Measurements from ENCODE around the gene NPSR1. TPM values are rescaled to one million over a fixed set of nuclear protein-coding genes. Genes with fewer than 3 reads are reported as not detected.

Gene NPSR1
- polyA plus RNA-seq, 1 experiment = not detected

- no peak overlapping the region for H3K27ac ChIP-seq (ENCODE audit: low read depth, low read length)
- no peaks in the 10 kb centered on the region for H3K27me3 ChIP-seq (ENCODE audit: control insufficient read depth, insufficient read depth, low read length)
- H3K4me3 ChIP-seq (ENCODE audit: low read depth, low read length) = no peak overlapping the region
- DNase-seq (ENCODE audit: low read depth, low spot score) = no peak
- no peaks in the 10 kb centered on the region for H3K9me3 ChIP-seq (ENCODE audit: control insufficient read depth, insufficient read depth, low read length)
- ChIA-PET CTCF (no interaction called here), POLR2A (no interaction called here)
- no peak for TF ChIP-seq CTCF (IDR thresholded peaks at IDR 0.05; ENCODE audit: low read depth, low read length)
These were observed 60.8 kb downstream of the NPSR1 start for GRCh38 chr7:34718867-34719266.

GRCh38 chr7:34719636-34720035 lies 61.6 kb downstream of the NPSR1 start:
- TF ChIP-seq CTCF (IDR thresholded peaks at IDR 0.05; ENCODE audit: low read depth, low read length) = no peak
- no peaks in the 10 kb centered on the region for H3K27me3 ChIP-seq (ENCODE audit: control insufficient read depth, insufficient read depth, low read length)
- no peak overlapping the region for H3K27ac ChIP-seq (ENCODE audit: low read depth, low read length)
- ChIA-PET CTCF (no interaction called here), POLR2A (no interaction called here)
- H3K4me3 ChIP-seq (ENCODE audit: low read depth, low read length) = no peak overlapping the region
- DNase-seq (ENCODE audit: low read depth, low spot score) = no peak
- H3K9me3 ChIP-seq (ENCODE audit: control insufficient read depth, insufficient read depth, low read length) = no peaks in the 10 kb centered on the region

DNA sequence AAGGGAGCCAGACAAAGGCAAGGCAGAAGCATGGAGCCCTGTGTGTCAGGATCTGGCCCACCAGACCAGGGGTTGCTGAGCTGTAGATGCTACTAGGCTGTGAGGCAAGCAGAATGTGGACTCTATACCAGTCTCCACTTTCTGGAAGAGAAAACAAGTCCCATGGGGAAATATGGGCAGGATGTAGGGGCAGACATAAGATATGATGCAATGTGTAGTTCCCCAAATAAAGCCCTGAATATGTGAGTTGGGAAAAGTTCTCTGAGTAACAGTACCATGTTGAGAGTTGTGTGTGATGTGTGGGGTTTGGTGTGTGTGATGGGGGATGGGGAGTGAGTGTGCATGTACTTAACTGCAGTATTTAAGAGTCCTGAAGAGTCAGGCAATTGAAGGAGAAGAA lies 62.3 kb downstream of the NPSR1 start:
- CTCF ChIA-PET = no interaction called here
- no peak for TF ChIP-seq CTCF (IDR thresholded peaks at IDR 0.05; ENCODE audit: low read depth, low read length)

GRCh38 chr7:34723338-34723737 lies 65.3 kb downstream of the NPSR1 start:
- ChIA-PET POLR2A (no interaction called here), CTCF (no interaction called here)
- Histone ChIP-seq H3K27me3 (ENCODE audit: control insufficient read depth, insufficient read depth, low read length) (no peaks in the 10 kb centered on the region), H3K4me3 (ENCODE audit: low read depth, low read length) (no peak overlapping the region), H3K9me3 (ENCODE audit: control insufficient read depth, insufficient read depth, low read length) (no peaks in the 10 kb centered on the region), H3K27ac (ENCODE audit: low read depth, low read length) (no peak overlapping the region)
- DNase-seq (ENCODE audit: low read depth, low spot score) = no peak
- no peak for TF ChIP-seq CTCF (IDR thresholded peaks at IDR 0.05; ENCODE audit: low read depth, low read length)

More for the DNA sequence above, 62.3 kb downstream of the NPSR1 start:
- POLR2A ChIA-PET = no interaction called here
- H3K9me3 ChIP-seq (ENCODE audit: control insufficient read depth, insufficient read depth, low read length) = no peaks in the 10 kb centered on the region
- no peak for DNase-seq (ENCODE audit: low read depth, low spot score)
- H3K27me3 ChIP-seq (ENCODE audit: control insufficient read depth, insufficient read depth, low read length) = no peaks in the 10 kb centered on the region
- no peak overlapping the region for H3K27ac ChIP-seq (ENCODE audit: low read depth, low read length)
- no peak overlapping the region for H3K4me3 ChIP-seq (ENCODE audit: low read depth, low read length)

DNA sequence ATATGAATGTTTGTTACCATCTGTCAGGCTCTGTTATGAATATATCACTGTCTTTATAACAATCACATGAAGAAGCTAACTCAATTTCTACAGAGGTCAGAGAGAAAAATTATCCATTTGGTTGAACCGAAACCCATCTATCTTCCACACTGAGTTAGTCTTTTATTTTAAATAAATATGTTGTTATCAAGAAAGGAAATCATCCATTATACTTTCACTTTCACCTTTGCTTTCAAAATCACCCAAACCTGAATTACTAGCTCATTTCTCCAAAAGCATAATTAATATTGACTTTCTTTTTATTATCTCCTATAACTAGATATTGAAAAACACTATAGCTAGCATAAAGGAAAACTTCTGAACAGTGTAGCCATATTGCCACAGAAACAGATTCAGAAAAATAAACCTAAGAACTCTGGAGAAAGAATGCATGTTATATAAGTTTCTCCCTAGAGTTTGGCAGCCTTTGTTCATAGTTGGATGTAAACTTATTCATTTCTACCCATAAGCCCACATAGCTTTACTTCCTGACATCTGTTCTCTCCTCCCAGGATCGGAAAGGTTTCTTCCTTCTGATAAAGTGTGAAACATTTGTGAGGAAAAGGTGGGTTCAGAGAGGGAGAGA lies 66.0 kb downstream of the NPSR1 start:
- ChIA-PET POLR2A (no interaction called here), CTCF (interaction anchor here (1.1 kb wide), 1 partner anchor 16 kb away, joined by 3 read pairs; no protein-coding TSS in a partner anchor)
- H3K4me3 ChIP-seq (ENCODE audit: low read depth, low read length) = no peak overlapping the region

More for the DNA sequence above, 66.0 kb downstream of the NPSR1 start:
- no peaks in the 10 kb centered on the region for H3K27me3 ChIP-seq (ENCODE audit: control insufficient read depth, insufficient read depth, low read length)
- DNase-seq (ENCODE audit: low read depth, low spot score) = no peak
- H3K27ac ChIP-seq (ENCODE audit: low read depth, low read length) = no peak overlapping the region
- H3K9me3 ChIP-seq (ENCODE audit: control insufficient read depth, insufficient read depth, low read length) = no peaks in the 10 kb centered on the region
- TF ChIP-seq CTCF (IDR thresholded peaks at IDR 0.05; ENCODE audit: low read depth, low read length) = no peak
